GM21381 (cell line): ENCODE data around the gene STAT4.

Experiments used
- ATAC-seq: cut with Tn5 transposase; IDR thresholded peaks from one replicate; pipeline ENCODE4 v1.9.1; 2021; ENCODE audit warnings: mild to moderate bottlenecking, moderate library complexity; ENCODE audit not compliant: unreplicated experiment

STAT4 gene

DNA sequence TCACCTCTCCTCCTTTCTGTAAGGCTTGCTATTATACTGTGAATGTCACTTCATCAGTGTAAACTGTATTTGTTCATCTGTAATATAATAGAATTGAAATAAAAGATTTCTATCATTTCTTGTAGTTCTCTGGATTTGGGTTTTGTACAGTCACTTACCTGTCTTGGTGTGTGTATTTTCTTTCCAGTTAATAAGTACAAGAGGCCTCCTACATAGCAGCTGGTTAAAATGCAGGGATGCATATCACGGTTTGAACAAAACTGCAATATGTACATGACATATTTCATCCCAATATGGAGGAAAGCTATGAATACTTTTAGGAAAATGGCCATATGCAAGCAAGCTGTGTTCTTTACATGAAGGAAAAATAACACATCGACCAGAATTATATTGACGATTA lies 131.4 kb downstream of the STAT4 start:
- no peak for ATAC-seq

- no peak for ATAC-seq
Measured at GRCh38 chr2:191018643-191019119, 132.1 kb downstream of the STAT4 start.

GRCh38 chr2:191018048-191018447 lies 132.7 kb downstream of the STAT4 start:
- no peak for ATAC-seq

DNA sequence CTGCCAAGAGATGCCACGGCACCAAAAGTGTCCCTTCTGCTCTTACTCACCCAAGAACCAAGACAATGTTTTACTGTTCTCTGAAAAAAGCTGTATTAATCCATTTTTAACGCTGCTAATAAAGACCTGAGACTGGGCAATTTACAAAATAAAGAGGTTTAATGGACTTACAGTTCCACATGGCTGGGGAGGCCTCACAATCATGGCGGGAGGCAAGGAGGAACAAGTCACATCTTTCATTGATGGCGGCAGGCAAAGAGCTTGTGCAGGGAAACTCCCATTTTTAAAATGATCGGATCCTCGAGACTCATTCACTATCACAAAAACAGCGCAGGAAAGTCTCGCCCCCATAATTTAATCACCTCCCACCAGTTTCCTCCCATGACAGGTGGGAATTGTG lies 135.0 kb downstream of the STAT4 start:
- no peak for ATAC-seq

DNA sequence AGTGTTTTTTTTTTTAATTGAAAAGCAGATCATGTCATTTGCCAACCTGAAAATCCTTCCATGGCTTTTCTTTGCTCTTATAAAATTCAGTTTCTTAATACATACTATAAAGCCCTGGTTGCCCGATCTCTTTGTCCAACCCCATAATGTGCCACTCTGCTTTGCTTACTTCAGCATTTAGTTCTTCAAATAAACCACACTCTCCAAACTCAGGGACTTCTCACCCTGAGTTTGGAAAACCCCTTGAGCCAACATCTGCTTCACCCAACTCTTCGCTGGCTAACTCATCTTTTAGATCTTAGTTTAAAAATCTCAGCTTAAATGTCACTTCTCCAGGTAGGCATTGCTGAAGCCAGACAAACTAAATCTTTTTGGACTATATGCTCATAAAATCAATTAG lies 135.6 kb downstream of the STAT4 start:
- no peak for ATAC-seq

- no peak for ATAC-seq
Measured at GRCh38 chr2:191014653-191015020, 136.2 kb downstream of the STAT4 start.

DNA sequence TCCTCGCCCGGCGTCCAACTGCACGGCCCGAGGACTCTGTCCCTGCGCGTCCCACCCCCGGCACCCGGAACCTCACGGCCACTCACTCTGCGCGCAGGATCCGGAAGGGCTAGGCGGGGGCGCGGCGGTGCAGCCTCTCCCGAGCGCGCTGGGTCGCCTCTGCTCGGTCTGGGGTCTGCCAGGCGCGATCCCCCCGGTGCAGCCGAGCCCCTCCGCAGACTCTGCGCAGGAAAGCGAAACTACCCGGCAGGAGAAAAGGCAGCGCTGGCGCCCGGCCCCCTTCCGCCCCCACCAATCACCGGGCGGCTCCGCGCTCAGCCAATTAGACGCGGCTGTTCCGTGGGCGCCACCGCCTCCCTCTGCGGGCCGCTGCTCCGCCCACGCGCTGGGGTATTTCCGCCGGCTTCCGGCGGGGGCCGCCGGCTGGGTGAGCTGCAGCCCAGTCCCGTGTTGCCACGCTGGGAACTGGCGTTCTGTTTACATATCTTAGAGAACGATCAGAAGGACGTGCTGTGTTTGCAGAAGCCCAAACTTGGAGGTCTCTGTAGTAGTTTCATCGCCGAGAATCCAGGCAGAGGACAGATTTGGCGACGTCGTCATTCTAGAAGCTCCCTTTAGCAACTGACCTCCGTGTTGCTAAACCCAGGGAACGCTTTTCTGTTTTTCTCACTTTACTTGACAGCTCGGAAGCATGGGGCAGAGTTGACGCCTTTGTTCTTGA lies 136.7 kb downstream of the STAT4 start, which contains the start of gene STAT1:
STAT1 (minus strand) TSS at position 240 of the 721 bp plus-strand sequence. CDS start 4,168 bp downstream, outside the sequence.
- ATAC-seq: peak; percentile 81

DNA sequence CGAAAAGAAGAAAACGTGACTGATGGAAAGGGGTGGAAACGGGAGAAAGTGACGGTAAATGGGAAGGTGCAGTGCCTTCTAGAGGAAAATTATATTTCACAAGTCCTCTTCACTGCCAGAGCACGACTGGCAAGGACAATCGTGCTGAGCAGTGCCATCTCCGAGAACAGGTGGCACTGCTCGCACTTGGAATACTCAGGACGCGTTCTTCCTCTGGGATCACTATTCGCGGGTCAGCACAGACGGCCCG lies 137.2 kb downstream of the STAT4 start:
- ATAC-seq: no peak

GRCh38 chr2:191012845-191013681 lies 137.7 kb downstream of the STAT4 start:
- ATAC-seq: no peak

DNA sequence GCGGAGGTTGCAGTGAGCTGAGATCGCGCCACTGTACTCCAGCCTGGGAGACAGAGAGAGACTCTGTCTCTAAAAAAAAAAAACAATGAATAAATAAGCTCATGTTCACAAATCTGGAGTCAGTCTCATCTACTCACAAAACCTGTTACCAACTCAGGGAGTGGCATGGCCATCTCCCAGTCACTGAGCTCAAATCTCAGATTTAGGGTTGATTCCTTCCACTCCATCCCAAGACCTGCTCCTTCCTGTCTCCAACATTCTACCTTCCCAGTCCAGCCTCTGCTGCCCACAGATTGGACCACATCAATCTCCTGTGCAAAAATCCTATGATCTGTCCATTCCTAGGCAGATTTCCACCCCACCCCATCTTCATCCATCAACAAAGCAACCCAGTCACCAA lies 138.4 kb downstream of the STAT4 start:
- ATAC-seq: no peak

- no peak for ATAC-seq
Measured at GRCh38 chr2:191010887-191011885, 139.6 kb downstream of the STAT4 start.

GRCh38 chr2:191009541-191010374 lies 141.0 kb downstream of the STAT4 start:
- ATAC-seq: no peak

GRCh38 chr2:191008286-191008685 lies 142.5 kb downstream of the STAT4 start:
- ATAC-seq: no peak

GRCh38 chr2:191006997-191007783 lies 143.6 kb downstream of the STAT4 start:
- no peak for ATAC-seq

GRCh38 chr2:191006297-191006696 lies 144.5 kb downstream of the STAT4 start:
- no peak for ATAC-seq

GRCh38 chr2:191003405-191004309 lies 147.1 kb downstream of the STAT4 start:
- ATAC-seq: no peak

- no peak for ATAC-seq
Measured at GRCh38 chr2:191001624-191002023, 149.2 kb downstream of the STAT4 start.

DNA sequence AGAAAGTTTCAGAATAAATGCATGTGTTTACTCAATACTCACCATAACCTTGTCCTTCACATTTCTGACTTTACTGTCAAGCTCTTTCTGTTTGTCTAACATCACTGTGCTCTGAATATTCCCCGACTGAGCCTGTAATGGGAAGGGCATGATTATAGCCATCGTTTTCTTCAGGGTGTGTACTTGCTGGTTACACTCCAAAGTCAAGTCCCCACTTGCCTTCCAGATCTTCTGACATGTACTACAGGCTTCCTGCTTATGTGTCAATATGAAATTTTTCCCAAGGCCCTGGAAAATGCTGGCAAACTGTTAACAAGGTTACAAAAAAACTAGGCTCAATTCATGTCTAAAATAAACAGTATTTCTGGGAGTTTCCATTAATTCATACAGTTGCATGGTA lies 149.8 kb downstream of the STAT4 start:
- ATAC-seq: no peak
